Kidney (tissue), 14 donors: Measurements from ENCODE around the gene TMEM128. TPM values are rescaled to one million over a fixed set of nuclear protein-coding genes. Genes with fewer than 3 reads are reported as not detected.

ENCODE experiments used
- DNase-seq, 5 donors: peaks; one replicate each; pipeline ENCODE4 v3.0.0-alpha.2; 2013 to 2020
- FAIRE-seq: peaks from 2 replicates; lab custom pipeline; 2012; peaks lifted over from hg19 to GRCh38; lab: Jason Lieb, UNC
- H3K27ac ChIP-seq, 2 donors: one replicate each; pipeline ENCODE4 v1.7.0; 2013; ENCODE audit warnings: low read depth in 2 of 2, low read length in 2 of 2, inconsistent platforms in 1 of 2
- H3K27me3 ChIP-seq: one replicate; pipeline ENCODE4 v1.7.1; 2013; ENCODE audit warnings: low read length, inconsistent platforms; ENCODE audit not compliant: control insufficient read depth, insufficient read depth
- H3K36me3 ChIP-seq, 3 donors: one replicate each; pipeline versions ENCODE4 v1.7.0 to v1.7.1; 2013; ENCODE audit warnings: low read length in 3 of 3, control low read depth in 1 of 3, inconsistent platforms in 1 of 3; ENCODE audit not compliant: insufficient read depth in 3 of 3, control insufficient read depth in 2 of 3
- H3K4me1 ChIP-seq, 3 donors: one replicate each; pipeline versions ENCODE4 v1.7.0 to v1.7.1; 2013; ENCODE audit warnings: low read length in 3 of 3, inconsistent platforms in 1 of 3, low read depth in 1 of 3; ENCODE audit not compliant: control insufficient read depth in 2 of 3, insufficient read depth in 2 of 3
- H3K4me3 ChIP-seq, 3 donors: one replicate each; pipeline versions ENCODE4 v1.7.0 to v1.8.1; 2013; ENCODE audit warnings: low read length in 3 of 3, control low read depth in 1 of 3, inconsistent platforms in 1 of 3
- H3K9ac ChIP-seq, 3 donors: one replicate each; pipeline versions ENCODE4 v1.7.0 to v1.7.1; 2013; ENCODE audit warnings: low read length in 3 of 3, control low read depth in 1 of 3, inconsistent platforms in 1 of 3
- H3K9me3 ChIP-seq, 3 donors: one replicate each; pipeline versions ENCODE4 v1.7.0 to v1.7.1; 2013; ENCODE audit warnings: low read length in 3 of 3, control low read depth in 1 of 3, inconsistent platforms in 1 of 3; ENCODE audit not compliant: control insufficient read depth in 2 of 3, insufficient read depth in 1 of 3
- CTCF ChIP-seq: IDR thresholded peaks from 3 replicates; pipeline ENCODE4 v1.5.1; 2012; ENCODE audit warnings: mild to moderate bottlenecking, moderate library complexity, borderline replicate concordance; ENCODE audit not compliant: insufficient read depth; ENCODE audit errors: extremely low read depth
- intact Hi-C: fragments of 100-400 bp; cut with DNase I; formaldehyde crosslinking; loops from one replicate; pipeline ENCODE4 v1.11.1; 2022
- polyA plus RNA-seq: library from polyadenylated mRNA; stranded (reverse); fragments of 350-450 nt; fragmentation: Illumina TruSeq; extraction: RNeasy Lipid Tissue Mini Kit (QIAGEN cat#74804); gene quantifications from one replicate; pipeline ENCODE4 v1.2.3, GENCODE V29; 2014; ENCODE audit warnings: low read depth, low replicate concordance; ENCODE audit not compliant: insufficient read depth
- total RNA-seq: library from RNA; stranded (reverse); fragmentation: NEBNext Ultra II Directional; extraction: Animal tissue kit (Norgen Biotek cat#: 25700); gene quantifications from one replicate; pipeline ENCODE4 v1.2.1, GENCODE V29; 2021
- donor health status: control.
- donor health status: control.
- donor health status: control.
- donor health status: control.
- donor health status: control.
- donor health status: DM: yes; HTN: yes; CAD: no.
- donor health status: Normal renal cell carcinoma (clear cell type).

Gene TMEM128
- total and polyA plus RNA-seq, 2 donors from 2014 or later, result 30.0 to 40.0 TPM

- H3K4me1 ChIP-seq, result no peaks in the 10 kb centered on the region
- no peaks in the 10 kb centered on the region for H3K9me3 ChIP-seq
- no peaks in the 10 kb centered on the region for H3K27me3 ChIP-seq
- no peak overlapping the region for H3K27ac ChIP-seq
- no peak overlapping the region for H3K9ac ChIP-seq
- intact Hi-C loops, result no loop called here
- FAIRE-seq (no peak), DNase-seq (no peak)
- no peak for TF ChIP-seq CTCF
- H3K36me3 ChIP-seq, result no peaks in the 10 kb centered on the region
- H3K4me3 ChIP-seq, result no peak overlapping the region
Measured at GRCh38 chr4:4203688-4204400, 44.2 kb downstream of the TMEM128 start.

- no peaks in the 10 kb centered on the region for H3K4me1 ChIP-seq
- no peaks in the 10 kb centered on the region for H3K9me3 ChIP-seq
- FAIRE-seq (no peak), DNase-seq (no peak)
- intact Hi-C loops, result no loop called here
- no peak overlapping the region for H3K9ac ChIP-seq
- H3K27ac ChIP-seq, result no peak overlapping the region
- H3K4me3 ChIP-seq, result no peak overlapping the region
- TF ChIP-seq CTCF, result no peak
- no peaks in the 10 kb centered on the region for H3K36me3 ChIP-seq
- H3K27me3 ChIP-seq, result no peaks in the 10 kb centered on the region
Measured at GRCh38 chr4:4202510-4202909, 45.5 kb downstream of the TMEM128 start.

- H3K4me3 ChIP-seq, result no peak overlapping the region
- H3K9ac ChIP-seq, result no peak overlapping the region
- H3K27me3 ChIP-seq, result no peaks in the 10 kb centered on the region
- H3K36me3 ChIP-seq, result no peaks in the 10 kb centered on the region
- intact Hi-C loops, result no loop called here
- no peaks in the 10 kb centered on the region for H3K4me1 ChIP-seq
- H3K27ac ChIP-seq, result no peak overlapping the region
- FAIRE-seq (no peak), DNase-seq (no peak)
- no peaks in the 10 kb centered on the region for H3K9me3 ChIP-seq
- no peak for TF ChIP-seq CTCF
Measured at GRCh38 chr4:4200624-4201023, 47.4 kb downstream of the TMEM128 start.
